GM23338 (cell line): Measurements from ENCODE around the gene UBA6.

Source experiments
- CREB1 ChIP-seq: fragments of 250-450 bp; sonication (Bioruptor Pico); IDR thresholded peaks from 2 replicates; pipeline ENCODE4 v1.5.0; 2020; ENCODE audit warnings: low read depth, mild to moderate bottlenecking, moderate library complexity
- CTCF ChIP-seq, 2 experiments: fragments of 200-600 bp in 1 of 2; sonication (generic) in 1 of 2; conservative IDR thresholded peaks; 2 replicates each; pipeline versions ENCODE4 v1.5.1 to v1.6.1; 2016 to 2017; ENCODE audit warnings: antibody characterized with exemption in 2 of 2, low read depth in 2 of 2, mild to moderate bottlenecking in 2 of 2, moderate library complexity in 1 of 2
- ETS1 ChIP-seq: IDR thresholded peaks from 2 replicates; pipeline ENCODE4 v1.6.1; 2016; ENCODE audit warnings: antibody characterized with exemption
- EZH2 ChIP-seq: fragments of 200-600 bp; sonication (generic); IDR thresholded peaks from one replicate; pipeline ENCODE4 v1.8.0; 2017; ENCODE audit warnings: antibody characterized with exemption, mild to moderate bottlenecking, low read depth; ENCODE audit not compliant: unreplicated experiment
- EZH2phosphoT487 ChIP-seq: fragments of 200-600 bp; sonication (generic); IDR thresholded peaks from one replicate; pipeline ENCODE4 v1.8.1; 2018; ENCODE audit warnings: antibody characterized with exemption; ENCODE audit not compliant: unreplicated experiment
- JUNB ChIP-seq: IDR thresholded peaks from one replicate; pipeline ENCODE4 v1.6.1; 2016; ENCODE audit warnings: antibody characterized with exemption; ENCODE audit not compliant: unreplicated experiment
- NANOG ChIP-seq: IDR thresholded peaks from 2 replicates; pipeline ENCODE4 v1.6.1; 2016; ENCODE audit warnings: antibody characterized with exemption, borderline replicate concordance
- POLR2AphosphoS5 ChIP-seq: IDR thresholded peaks from 2 replicates; pipeline ENCODE4 v1.6.1; 2016; ENCODE audit warnings: antibody characterized with exemption, low read depth
- REST ChIP-seq: IDR thresholded peaks from one replicate; pipeline ENCODE4 v1.6.1; 2018; ENCODE audit warnings: antibody characterized with exemption; ENCODE audit not compliant: unreplicated experiment
- STAT1 ChIP-seq: IDR thresholded peaks from one replicate; pipeline ENCODE4 v1.6.1; 2016; ENCODE audit warnings: antibody characterized with exemption; ENCODE audit not compliant: unreplicated experiment
- ZNF114 ChIP-seq: fragments of 250-450 bp; sonication (Bioruptor Pico); IDR thresholded peaks from 2 replicates; pipeline ENCODE4 v1.5.0; 2020; ENCODE audit warnings: mild to moderate bottlenecking, moderate library complexity
- ZNF331 ChIP-seq: fragments of 250-450 bp; sonication (Bioruptor Pico); IDR thresholded peaks from 2 replicates; pipeline ENCODE4 v1.5.0; 2020; ENCODE audit warnings: low read depth, mild to moderate bottlenecking, moderate library complexity
- ZNF462 ChIP-seq: fragments of 250-450 bp; sonication (Bioruptor Pico); IDR thresholded peaks from 2 replicates; pipeline ENCODE4 v1.5.0; 2020; ENCODE audit warnings: mild to moderate bottlenecking, moderate library complexity

GRCh38 chr4:67651536-67651935, 49.4 kb downstream of the UBA6 start:
- TF ChIP-seq CTCF (conservative IDR thresholded peaks at IDR 0.05; ENCODE audit: low read depth in 2 of 2) = no peak
- no peak for TF ChIP-seq REST
- no peak for TF ChIP-seq POLR2AphosphoS5
- no peak for TF ChIP-seq EZH2
- no peak for TF ChIP-seq ETS1
- TF ChIP-seq EZH2phosphoT487 = no peak
- TF ChIP-seq JUNB = no peak
- no peak for TF ChIP-seq NANOG
- no peak for TF ChIP-seq STAT1
- no peak for TF ChIP-seq ZNF114 (CRISPR knock-in tag)
- no peak for TF ChIP-seq ZNF331 (CRISPR knock-in tag)
- TF ChIP-seq CREB1 (CRISPR knock-in tag) = no peak
- TF ChIP-seq ZNF462 (CRISPR knock-in tag) = no peak
